ENCODE measurements around the gene KCNJ2.

GRCh38 chr17:70187383-70187782, 18.1 kb downstream of the KCNJ2 start:
- TF ChIP-seq POLR2AphosphoS5 (IDR thresholded peaks at IDR 0.05; ENCODE audit: borderline replicate concordance, low read depth, low read length) (no peak), EZH2 (IDR thresholded peaks at IDR 0.05) (no peak)
